Gastrocnemius medialis (tissue), 4 donors: Measurements from ENCODE around the gene EPM2AIP1. TPM values are rescaled to one million over a fixed set of nuclear protein-coding genes. Genes with fewer than 3 reads are reported as not detected.

Source experiments
- ATAC-seq, 2 donors: fragments of 150-250 bp; one replicate each; pipeline ENCODE4 v1.9.1; 2016
- DNase-seq, 2 donors: peaks; one replicate each; pipeline ENCODE4 v3.0.0-alpha.2; 2019
- H3K27ac ChIP-seq, 4 donors: fragments of 200-600 bp; sonication (generic); 1 replicate in 1 of 4; 2 replicates in 3 of 4; pipeline ENCODE4 v1.5.1; 2016 to 2018; ENCODE audit warnings: mild to moderate bottlenecking in 2 of 4, moderate library complexity in 1 of 4
- H3K27me3 ChIP-seq, 3 donors: fragments of 200-600 bp; sonication (generic) in 2 of 3; 1 replicate in 1 of 3; 2 replicates in 2 of 3; pipeline versions ENCODE4 v1.5.1 to v1.6.0; 2016 to 2019; ENCODE audit warnings: mild to moderate bottlenecking in 1 of 3, moderate library complexity in 1 of 3
- H3K36me3 ChIP-seq, 2 donors: fragments of 200-600 bp; sonication (generic) in 1 of 2; one replicate each; pipeline ENCODE4 v1.5.1; 2017 to 2018
- H3K4me1 ChIP-seq, 2 donors: fragments of 200-600 bp; sonication (generic) in 1 of 2; one replicate each; pipeline ENCODE4 v1.5.1; 2016 to 2017; ENCODE audit warnings: mild to moderate bottlenecking in 2 of 2
- H3K4me3 ChIP-seq, 4 donors: fragments of 200-600 bp; sonication (generic) in 3 of 4; 1 replicate in 1 of 4; 2 replicates in 3 of 4; pipeline ENCODE4 v1.5.1; 2016 to 2019; ENCODE audit warnings: mild to moderate bottlenecking in 2 of 4
- H3K9me3 ChIP-seq, 3 donors: fragments of 200-600 bp; sonication (generic) in 2 of 3; 1 replicate in 1 of 3; 2 replicates in 2 of 3; pipeline ENCODE4 v1.5.1; 2016 to 2019
- POLR2A ChIP-seq, 2 donors: fragments of 450-650 bp; IDR thresholded peaks; one replicate each; pipeline ENCODE4 v1.6.1; 2017; ENCODE audit warnings: antibody characterized with exemption in 2 of 2, mild to moderate bottlenecking in 2 of 2, moderate library complexity in 2 of 2
- in situ Hi-C, 4 donors: fragments of 200-750 bp; cut with MboI; loops; one replicate each; pipeline versions ENCODE4 v1.15.0 to v1.8.0; 2017; ENCODE audit warnings: low sequenced_read_pairs in 4 of 4
- intact Hi-C: fragments of 100-400 bp; cut with DNase I; formaldehyde crosslinking; loops from one replicate; pipeline ENCODE4 v1.15.1; 2023; ENCODE audit warnings: low total_unique reads
- total RNA-seq, 4 donors: library from RNA; depleted of rRNA; stranded (reverse); fragments of >200 nt; gene quantifications; one replicate each; pipeline versions ENCODE4 v1.1.0 to v1.2.3, GENCODE V29; 2016
- TF ChIP-seq, protein P1 (sequence below), 5 experiments: fragments of 450-650 bp in 3 of 5; fragments of 200-600 bp in 2 of 5; sonication (generic) in 2 of 5; IDR thresholded peaks in 4 of 5; conservative IDR thresholded peaks in 1 of 5; 1 replicate in 4 of 5; 2 replicates in 1 of 5; pipeline ENCODE4 v1.5.1; 2016 to 2019; ENCODE audit warnings: antibody characterized with exemption in 5 of 5, mild to moderate bottlenecking in 3 of 5, moderate library complexity in 3 of 5

The EPM2AIP1 gene
- total RNA-seq, 4 donors from 2014 or later = 5.3 to 10.1 (median 8.6) TPM

- TF ChIP-seq, protein P1, sequence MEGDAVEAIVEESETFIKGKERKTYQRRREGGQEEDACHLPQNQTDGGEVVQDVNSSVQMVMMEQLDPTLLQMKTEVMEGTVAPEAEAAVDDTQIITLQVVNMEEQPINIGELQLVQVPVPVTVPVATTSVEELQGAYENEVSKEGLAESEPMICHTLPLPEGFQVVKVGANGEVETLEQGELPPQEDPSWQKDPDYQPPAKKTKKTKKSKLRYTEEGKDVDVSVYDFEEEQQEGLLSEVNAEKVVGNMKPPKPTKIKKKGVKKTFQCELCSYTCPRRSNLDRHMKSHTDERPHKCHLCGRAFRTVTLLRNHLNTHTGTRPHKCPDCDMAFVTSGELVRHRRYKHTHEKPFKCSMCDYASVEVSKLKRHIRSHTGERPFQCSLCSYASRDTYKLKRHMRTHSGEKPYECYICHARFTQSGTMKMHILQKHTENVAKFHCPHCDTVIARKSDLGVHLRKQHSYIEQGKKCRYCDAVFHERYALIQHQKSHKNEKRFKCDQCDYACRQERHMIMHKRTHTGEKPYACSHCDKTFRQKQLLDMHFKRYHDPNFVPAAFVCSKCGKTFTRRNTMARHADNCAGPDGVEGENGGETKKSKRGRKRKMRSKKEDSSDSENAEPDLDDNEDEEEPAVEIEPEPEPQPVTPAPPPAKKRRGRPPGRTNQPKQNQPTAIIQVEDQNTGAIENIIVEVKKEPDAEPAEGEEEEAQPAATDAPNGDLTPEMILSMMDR (IDR thresholded peaks at IDR 0.05 in 4 of 5, conservative IDR thresholded peaks at IDR 0.05 in 1 of 5) = no peak
- no peak for TF ChIP-seq POLR2A (IDR thresholded peaks at IDR 0.05)
- intact Hi-C loops = loop anchor here (5.0 kb wide), 1 partner anchor 34 kb away; no protein-coding TSS in a partner anchor
- H3K36me3 ChIP-seq = no peaks in the 10 kb centered on the region
- peaks cover 5 to 27% (median 9%) of the 10 kb centered on the region in 3 donors for H3K27me3 ChIP-seq
- no peaks in the 10 kb centered on the region for H3K9me3 ChIP-seq
- H3K27ac ChIP-seq = no peak overlapping the region
- peaks cover 0 to 12% of the 10 kb centered on the region in 2 donors for H3K4me1 ChIP-seq
- H3K4me3 ChIP-seq = no peak overlapping the region
- no peak for DNase-seq
- in situ Hi-C loops = no loop called here
- no peak for ATAC-seq
These were observed 51.3 kb downstream of the EPM2AIP1 start for GRCh38 chr3:36941658-36942057.

DNA sequence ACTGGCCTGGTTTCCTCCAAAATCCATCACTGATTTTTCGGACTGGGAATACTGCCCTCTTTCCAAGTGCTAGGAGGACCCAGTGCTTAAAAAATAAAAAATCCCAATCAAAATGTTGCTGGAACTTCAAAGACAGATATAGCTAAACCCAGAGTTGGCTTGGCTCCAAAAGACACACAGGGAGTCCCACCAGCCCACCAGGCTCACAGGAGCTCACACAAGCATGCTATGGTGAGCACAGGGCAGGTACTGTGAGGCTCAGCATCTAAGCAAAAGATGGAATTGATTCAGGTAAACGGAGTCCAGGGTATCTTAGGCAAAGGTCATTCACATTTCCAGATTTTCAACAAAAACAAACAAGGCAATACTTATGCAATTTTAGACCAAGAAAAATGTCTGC is 51.8 kb downstream of the EPM2AIP1 start:
- intact Hi-C loops = loop anchor here (5.0 kb wide), 1 partner anchor 34 kb away; no protein-coding TSS in a partner anchor
- ATAC-seq = no peak

DNA sequence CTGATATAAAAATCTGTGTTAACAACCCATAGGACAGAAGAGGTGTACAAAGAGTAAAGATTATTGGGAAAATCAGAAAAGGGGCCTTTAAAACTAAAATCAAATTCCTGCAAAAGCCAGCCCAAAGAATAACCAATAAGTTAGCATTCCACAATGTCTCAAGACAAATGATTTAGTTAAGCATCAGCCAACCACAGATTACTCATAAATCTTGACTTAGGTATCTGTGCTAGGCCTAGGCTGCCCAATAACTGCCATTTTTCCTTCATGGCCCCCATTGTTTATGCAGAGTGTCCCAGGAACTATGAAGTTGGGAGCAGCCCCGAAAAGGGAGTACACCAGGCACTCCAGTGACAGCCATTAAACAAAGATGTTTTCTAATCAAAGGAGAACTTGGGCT is 55.4 kb downstream of the EPM2AIP1 start:
- TF ChIP-seq, protein P1 (IDR thresholded peaks at IDR 0.05 in 4 of 5, conservative IDR thresholded peaks at IDR 0.05 in 1 of 5) = no peak
- TF ChIP-seq POLR2A (IDR thresholded peaks at IDR 0.05) = no peak
- intact Hi-C loops = no loop called here
- H3K4me3 ChIP-seq = no peak overlapping the region

More for the DNA sequence above, 51.8 kb downstream of the EPM2AIP1 start:
- no peak for DNase-seq
- Histone ChIP-seq H3K27me3 (peaks cover 5 to 27% (median 9%) of the 10 kb centered on the region in 3 donors), H3K4me1 (peaks cover 0 to 12% of the 10 kb centered on the region in 2 donors), H3K9me3 (no peaks in the 10 kb centered on the region), H3K36me3 (no peaks in the 10 kb centered on the region), H3K4me3 (no peak overlapping the region), H3K27ac (no peak overlapping the region)
- in situ Hi-C loops = no loop called here
- no peak for TF ChIP-seq POLR2A (IDR thresholded peaks at IDR 0.05)
- TF ChIP-seq, protein P1 (IDR thresholded peaks at IDR 0.05 in 4 of 5, conservative IDR thresholded peaks at IDR 0.05 in 1 of 5) = no peak

More for the DNA sequence above, 55.4 kb downstream of the EPM2AIP1 start:
- DNase-seq (no peak), ATAC-seq (no peak)
- in situ Hi-C loops = no loop called here
- Histone ChIP-seq H3K36me3 (no peaks in the 10 kb centered on the region), H3K9me3 (no peaks in the 10 kb centered on the region), H3K4me1 (no peaks in the 10 kb centered on the region), H3K27ac (no peak overlapping the region), H3K27me3 (peaks cover 0 to 2% (median 0%) of the 10 kb centered on the region in 3 donors)

Other genes starting within 250 kb of the EPM2AIP1 start
- under 1 TPM; 0.10 to 0.55 (median 0.47) TPM for gene DCLK3, start 228.6 kb downstream of the EPM2AIP1 start, total RNA-seq
- gene TRANK1, start 48.1 kb downstream of the EPM2AIP1 start, total RNA-seq = 1 to 10 TPM; 2.1 to 4.6 (median 2.4) TPM
- gene MLH1, start 387 bp upstream of the EPM2AIP1 start, total RNA-seq = 10 to 100 TPM; 25.2 to 52.5 (median 36.4) TPM
- gene LRRFIP2, start 181.5 kb upstream of the EPM2AIP1 start, total RNA-seq = 100 to 1,000 TPM in 2 of 4 donors, 10 to 100 TPM in 2; 85.7 to 103 (median 100.0) TPM